B cell (primary cell): ENCODE results near the gene CCDC178. TPM values are rescaled to one million over a fixed set of nuclear protein-coding genes. Genes with fewer than 3 reads are reported as not detected.

Experiments
- ATAC-seq: fragments of 200-7000 bp; cut with Tn5 transposase; one replicate; pipeline ENCODE4 v1.10.0; 2021; ENCODE audit warnings: low read depth, mild to moderate bottlenecking, moderate number of reproducible peaks, moderate library complexity
- CTCF ChIA-PET: fragments of 350-600 bp; sonication (Branson Sonifier 250); formaldehyde crosslinking; loops from one replicate; lab custom pipeline; 2021; ENCODE audit warnings: antibody characterized with exemption, inconsistent platforms; lab: Charles Lee
- POLR2A ChIA-PET: fragments of 350-600 bp; sonication (Branson Sonifier 250); formaldehyde crosslinking; loops from one replicate; lab custom pipeline; 2021; ENCODE audit warnings: antibody characterized with exemption; lab: Charles Lee
- DNase-seq: peaks from one replicate; pipeline ENCODE4 v3.0.0; 2013
- H2AFZ ChIP-seq: 2 replicates; pipeline ENCODE4 v1.6.1; 2012; ENCODE audit warnings: mild to moderate bottlenecking, low read depth, low read length; ENCODE audit not compliant: insufficient read depth, poor library complexity, severe bottlenecking
- H3K27ac ChIP-seq, 2 donors: 1 replicate in 1 of 2; 2 replicates in 1 of 2; pipeline ENCODE4 v1.5.1; 2012 to 2013; ENCODE audit warnings: low read length in 2 of 2, mild to moderate bottlenecking in 2 of 2, moderate library complexity in 1 of 2
- H3K27me3 ChIP-seq, 4 experiments: fragments of 200-600 bp in 1 of 4; sonication (generic) in 1 of 4; replicated peaks in 1 of 4; 1 replicate in 2 of 4; 2 replicates in 2 of 4; pipeline versions ENCODE4 v1.6.1 to v1.7.0; 2013 to 2016; ENCODE audit warnings: low read length in 3 of 4, mild to moderate bottlenecking in 2 of 4, mixed read lengths in 1 of 4, moderate library complexity in 1 of 4; ENCODE audit not compliant: insufficient read depth in 4 of 4, control insufficient read depth in 3 of 4; ENCODE audit errors: control extremely low read depth in 1 of 4
- H3K36me3 ChIP-seq, 2 experiments: replicated peaks in 1 of 2; 1 replicate in 1 of 2; 2 replicates in 1 of 2; pipeline versions ENCODE4 v1.6.1 to v1.7.1; 2013; ENCODE audit warnings: low read length in 1 of 2; ENCODE audit not compliant: insufficient read depth in 2 of 2, control insufficient read depth in 1 of 2; ENCODE audit errors: control extremely low read depth in 1 of 2, extremely low read depth in 1 of 2
- H3K4me1 ChIP-seq, 2 donors: fragments of 200-600 bp in 1 of 2; sonication (generic) in 1 of 2; 1 replicate in 1 of 2; 2 replicates in 1 of 2; pipeline versions ENCODE4 v1.5.1 to v1.6.1; 2013 to 2017; ENCODE audit warnings: low read length in 2 of 2; ENCODE audit not compliant: control insufficient read depth in 2 of 2, insufficient read depth in 2 of 2
- H3K4me2 ChIP-seq: replicated peaks from 2 replicates; pipeline ENCODE3; 2012; ENCODE audit warnings: mild to moderate bottlenecking, low read depth, low read length; ENCODE audit not compliant: poor library complexity, severe bottlenecking
- H3K4me3 ChIP-seq, 5 experiments: fragments of 200-600 bp in 1 of 5; sonication (generic) in 1 of 5; 1 replicate in 3 of 5; 2 replicates in 2 of 5; pipeline versions ENCODE4 v1.5.1 to v1.7.0; 2011 to 2016; ENCODE audit warnings: low read length in 4 of 5, mild to moderate bottlenecking in 4 of 5, low read depth in 2 of 5, control low read depth in 1 of 5, moderate library complexity in 1 of 5; ENCODE audit not compliant: insufficient read depth in 1 of 5; ENCODE audit errors: control extremely low read depth in 1 of 5, extremely low read depth in 1 of 5
- H3K79me2 ChIP-seq: fragments of 200-600 bp; sonication (generic); one replicate; pipeline ENCODE4 v1.6.0; 2016; ENCODE audit warnings: low read length; ENCODE audit not compliant: control insufficient read depth, insufficient read depth
- H3K9ac ChIP-seq: fragments of 200-600 bp; sonication (generic); 2 replicates; pipeline ENCODE4 v1.6.1; 2017; ENCODE audit warnings: mild to moderate bottlenecking, low read length, moderate library complexity
- H3K9me3 ChIP-seq, 3 donors: one replicate each; pipeline versions ENCODE4 v1.6.1 to v1.7.1; 2013; ENCODE audit warnings: low read length in 2 of 3; ENCODE audit not compliant: control insufficient read depth in 2 of 3, insufficient read depth in 1 of 3; ENCODE audit errors: control extremely low read depth in 1 of 3
- H4K20me1 ChIP-seq: 2 replicates; pipeline ENCODE4 v1.6.0; 2012; ENCODE audit warnings: mild to moderate bottlenecking, low read length; ENCODE audit not compliant: insufficient read depth, control insufficient read depth, poor library complexity, severe bottlenecking
- H3K27ac Mint-ChIP-seq: one replicate; pipeline ENCODE4 v1.8.0; 2021; ENCODE audit warnings: mixed read lengths
- H3K27me3 Mint-ChIP-seq: one replicate; pipeline ENCODE4 v1.8.0; 2021; ENCODE audit warnings: mixed read lengths
- H3K4me1 Mint-ChIP-seq: one replicate; pipeline ENCODE4 v1.8.0; 2021; ENCODE audit warnings: mixed read lengths
- H3K4me3 Mint-ChIP-seq: one replicate; pipeline ENCODE4 v1.8.0; 2021; ENCODE audit warnings: mixed read lengths
- H3K9me3 Mint-ChIP-seq: one replicate; pipeline ENCODE4 v1.8.0; 2022; ENCODE audit warnings: mixed read lengths; ENCODE audit not compliant: insufficient read depth
- EZH2 ChIP-seq: IDR thresholded peaks from 2 replicates; pipeline ENCODE4 v1.6.1; 2012; ENCODE audit warnings: borderline replicate concordance, low read depth, mild to moderate bottlenecking, moderate library complexity, low read length; ENCODE audit not compliant: insufficient read depth, poor library complexity, severe bottlenecking
- WGBS: methylation state at CpG from one replicate; pipeline ENCODE4 v1.1.5; 2013; ENCODE audit warnings: missing lambda C conversion rate; ENCODE audit not compliant: insufficient coverage; 5-methylcytosine and 5-hydroxymethylcytosine counted together
- intact Hi-C: fragments of 100-400 bp; cut with micrococcal nuclease; formaldehyde crosslinking; loops from one replicate; pipeline ENCODE4 v1.10.0; 2022
- polyA plus RNA-seq: library from polyadenylated mRNA; depleted of rRNA; stranded (reverse); fragments of >200 nt; gene quantifications from 2 replicates; pipeline ENCODE4 v1.2.3, GENCODE V29; 2012
- total RNA-seq, 2 donors: library from RNA; stranded (reverse); fragments of 120-200 nt in 1 of 2; gene quantifications; 1 replicate in 1 of 2; 2 replicates in 1 of 2; pipeline versions ENCODE4 v1.2.3 to v1.2.4, GENCODE V29; 2013 to 2022
- TF ChIP-seq, protein P1 (sequence below): fragments of 200-600 bp; IDR thresholded peaks from one replicate; pipeline ENCODE4 v1.8.0; 2022; ENCODE audit warnings: antibody characterized with exemption, mild to moderate bottlenecking

Gene CCDC178
- total and polyA plus RNA-seq, 2 donors (not counting 1 experiment from before 2014, with no cell fraction given), result not detected

DNA sequence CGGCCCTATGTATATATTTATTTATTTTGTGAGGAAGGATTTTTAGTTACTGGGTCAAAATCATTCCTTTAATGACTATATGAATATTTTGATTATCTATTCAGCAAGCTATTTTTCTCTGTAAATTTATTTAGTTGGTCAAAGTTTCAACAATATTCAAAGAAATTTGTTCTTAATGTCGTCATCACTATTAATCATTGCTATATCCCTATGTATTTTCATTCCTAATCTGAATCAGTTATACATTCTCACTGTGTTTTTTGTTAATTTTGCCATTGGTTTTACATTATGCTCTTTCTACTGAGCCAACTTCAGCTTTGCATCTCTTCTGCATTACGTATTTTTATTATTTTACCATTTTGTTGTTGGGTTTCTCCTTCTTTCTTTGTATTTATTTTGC is 105.7 kb downstream of the CCDC178 start:
- no peak for DNase-seq
- Histone ChIP-seq H3K79me2 (no peaks in the 10 kb centered on the region), H3K9me3 (peaks cover 0 to 2% (median 1%) of the 10 kb centered on the region in 3 donors), H3K27me3 (no peaks in the 10 kb centered on the region), H3K4me1 (no peaks in the 10 kb centered on the region), H3K9ac (no peak overlapping the region), H3K4me2 (no peak overlapping the region), H4K20me1 (no peaks in the 10 kb centered on the region), H3K36me3 (no peaks in the 10 kb centered on the region), H3K27ac (no peak overlapping the region), H2AFZ (no peak overlapping the region), H3K4me3 (no peak overlapping the region)
- Mint-ChIP-seq H3K4me1 (no peaks in the 10 kb centered on the region), H3K4me3 (no peak overlapping the region), H3K9me3 (peaks cover 6% of the 10 kb centered on the region), H3K27ac (no peak overlapping the region), H3K27me3 (no peaks in the 10 kb centered on the region)
- TF ChIP-seq, protein P1, sequence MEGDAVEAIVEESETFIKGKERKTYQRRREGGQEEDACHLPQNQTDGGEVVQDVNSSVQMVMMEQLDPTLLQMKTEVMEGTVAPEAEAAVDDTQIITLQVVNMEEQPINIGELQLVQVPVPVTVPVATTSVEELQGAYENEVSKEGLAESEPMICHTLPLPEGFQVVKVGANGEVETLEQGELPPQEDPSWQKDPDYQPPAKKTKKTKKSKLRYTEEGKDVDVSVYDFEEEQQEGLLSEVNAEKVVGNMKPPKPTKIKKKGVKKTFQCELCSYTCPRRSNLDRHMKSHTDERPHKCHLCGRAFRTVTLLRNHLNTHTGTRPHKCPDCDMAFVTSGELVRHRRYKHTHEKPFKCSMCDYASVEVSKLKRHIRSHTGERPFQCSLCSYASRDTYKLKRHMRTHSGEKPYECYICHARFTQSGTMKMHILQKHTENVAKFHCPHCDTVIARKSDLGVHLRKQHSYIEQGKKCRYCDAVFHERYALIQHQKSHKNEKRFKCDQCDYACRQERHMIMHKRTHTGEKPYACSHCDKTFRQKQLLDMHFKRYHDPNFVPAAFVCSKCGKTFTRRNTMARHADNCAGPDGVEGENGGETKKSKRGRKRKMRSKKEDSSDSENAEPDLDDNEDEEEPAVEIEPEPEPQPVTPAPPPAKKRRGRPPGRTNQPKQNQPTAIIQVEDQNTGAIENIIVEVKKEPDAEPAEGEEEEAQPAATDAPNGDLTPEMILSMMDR, result no peak
- no peak for TF ChIP-seq EZH2
- WGBS, result no CpG with 5 or more reads among the region's 3 CpGs
- no peak for ATAC-seq
- intact Hi-C loops, result no loop called here
- CTCF ChIA-PET, result no interaction called here
- POLR2A ChIA-PET, result no interaction called here

DNA sequence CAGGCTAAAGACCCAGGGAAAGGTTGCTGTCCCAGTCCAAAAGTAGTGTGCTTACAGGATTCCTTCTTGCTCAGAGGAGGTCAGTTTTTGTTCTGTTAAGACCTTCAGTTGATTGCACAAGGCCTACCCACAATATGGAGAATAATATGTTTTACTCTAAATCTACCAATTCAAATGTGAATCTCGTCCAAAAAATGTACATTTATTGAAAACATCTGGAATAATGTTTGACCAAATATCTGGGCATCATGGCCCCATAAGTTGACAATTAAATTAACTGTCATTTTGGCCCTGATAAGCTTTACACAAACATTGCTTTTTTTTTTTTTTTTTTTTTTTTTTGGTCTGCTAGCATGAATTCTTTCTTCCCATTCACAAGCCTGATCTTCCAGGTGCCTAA is 109.8 kb downstream of the CCDC178 start:
- H3K9ac ChIP-seq, result no peak overlapping the region
- no peak overlapping the region for H3K4me3 ChIP-seq
- no peaks in the 10 kb centered on the region for H3K27me3 ChIP-seq
- no peak overlapping the region for H3K4me3 Mint-ChIP-seq
- H4K20me1 ChIP-seq, result no peaks in the 10 kb centered on the region
- H3K4me1 ChIP-seq, result no peaks in the 10 kb centered on the region
- H3K9me3 ChIP-seq, result peaks cover 0 to 1% (median 0%) of the 10 kb centered on the region in 3 donors
- no peaks in the 10 kb centered on the region for H3K36me3 ChIP-seq
- H3K4me1 Mint-ChIP-seq, result no peaks in the 10 kb centered on the region
- intact Hi-C loops, result no loop called here
- H3K27me3 Mint-ChIP-seq, result no peaks in the 10 kb centered on the region
- POLR2A ChIA-PET, result no interaction called here
- no CpG with 5 or more reads among the region's 1 CpG for WGBS
- H3K9me3 Mint-ChIP-seq, result no peaks in the 10 kb centered on the region
- no peak overlapping the region for H3K27ac Mint-ChIP-seq
- H3K4me2 ChIP-seq, result no peak overlapping the region
- TF ChIP-seq, protein P1, result no peak
- TF ChIP-seq EZH2, result no peak
- DNase-seq (no peak), ATAC-seq (no peak)
- H3K79me2 ChIP-seq, result no peaks in the 10 kb centered on the region
- H2AFZ ChIP-seq, result no peak overlapping the region
- H3K27ac ChIP-seq, result no peak overlapping the region
- CTCF ChIA-PET, result no interaction called here
